ENCODE results near the gene SLC5A10.
"Not testable (repeated sequence)": the region's sequence is repeated elsewhere in the genome, so short reads cannot be mapped to it uniquely, and the experiment has no call there.

The SLC5A10 gene

DNA sequence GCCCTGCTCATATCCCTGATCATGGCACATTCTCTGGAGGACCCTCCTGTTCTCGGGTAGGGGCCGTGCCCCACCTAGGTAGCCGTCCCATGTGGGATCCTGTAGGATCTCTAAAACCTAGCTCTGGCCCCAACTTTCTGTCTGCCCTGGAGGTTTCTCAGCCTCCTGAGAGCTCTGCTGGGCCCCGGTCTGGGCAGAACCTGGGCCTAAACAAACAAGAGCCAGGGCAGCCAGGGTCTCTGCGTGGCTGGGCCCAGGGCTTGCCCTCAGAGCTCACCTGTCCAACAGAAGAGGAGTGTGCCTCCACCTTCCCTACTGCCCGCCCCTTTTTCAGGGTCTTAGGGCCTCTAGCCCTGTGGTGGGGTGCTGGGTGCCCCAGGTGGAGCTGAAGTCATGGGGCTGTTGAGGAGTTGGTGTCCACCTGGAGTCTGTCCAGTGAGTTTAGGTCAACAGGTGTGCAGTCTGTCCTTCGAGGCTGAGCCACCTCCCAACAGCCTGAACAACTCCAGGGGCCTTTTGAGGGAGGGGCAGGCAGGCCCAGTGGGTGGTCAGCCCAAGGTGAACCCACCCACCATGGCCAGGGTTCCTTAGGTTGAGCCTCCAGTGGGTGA lies 69.2 kb downstream of the SLC5A10 start:
- not testable (repeated sequence) for DNase-seq

DNA sequence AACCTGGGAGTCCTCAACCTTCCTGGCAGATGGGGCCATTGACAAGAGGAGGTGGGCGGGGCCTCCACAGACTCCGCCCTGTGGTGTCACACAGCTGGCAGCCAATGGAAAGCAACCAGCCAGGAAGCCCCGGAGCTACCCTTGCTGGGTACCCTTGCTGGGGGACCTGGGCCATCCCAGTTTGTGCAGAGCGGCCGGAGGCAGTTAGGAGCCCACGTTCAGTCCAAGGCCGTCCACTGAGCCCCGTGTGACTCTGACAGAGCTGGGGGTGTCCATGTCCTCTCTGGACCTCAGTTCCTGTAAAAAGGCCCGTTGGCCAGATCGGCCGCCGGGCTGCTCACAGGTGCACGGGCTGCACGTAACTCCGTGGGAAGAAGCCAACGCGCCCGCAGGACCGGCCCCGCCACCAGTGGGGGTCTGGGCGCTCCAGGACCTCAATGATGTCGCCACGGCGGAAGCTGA lies 69.7 kb downstream of the SLC5A10 start:
- no peak for DNase-seq

DNA sequence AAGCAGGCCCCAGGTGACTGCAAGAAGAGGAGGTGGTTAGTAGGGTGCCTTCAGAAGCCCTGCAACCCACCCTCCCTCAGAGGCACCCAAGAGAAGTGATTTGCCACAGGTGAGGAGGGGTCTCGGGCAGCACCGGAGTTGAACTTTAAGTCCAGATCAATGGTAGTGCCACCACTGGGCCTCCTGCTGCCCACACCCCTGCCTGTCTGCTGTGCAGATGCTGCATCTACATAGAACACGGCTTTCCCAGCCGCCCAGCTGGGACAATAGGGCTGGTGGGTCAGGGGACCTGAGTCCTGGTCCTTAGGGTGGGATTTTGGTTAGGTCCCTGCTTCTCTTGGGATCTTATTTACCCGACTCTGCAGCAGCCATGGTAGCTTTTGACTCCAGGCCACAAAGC lies 70.2 kb downstream of the SLC5A10 start:
- DNase-seq = no peak

GRCh38 chr17:19022747-19023146 lies 70.8 kb downstream of the SLC5A10 start:
- DNase-seq = no peak

GRCh38 chr17:19023209-19023999 lies 71.4 kb downstream of the SLC5A10 start:
- DNase-seq = no peak

- no peak for DNase-seq
Measured at GRCh38 chr17:19024101-19025078, 72.4 kb downstream of the SLC5A10 start.

GRCh38 chr17:19028671-19029070 lies 76.7 kb downstream of the SLC5A10 start:
- DNase-seq = not testable (repeated sequence)

- not testable (repeated sequence) for DNase-seq
Measured at GRCh38 chr17:19029740-19030139, 77.8 kb downstream of the SLC5A10 start.

- DNase-seq = not testable (repeated sequence)
Measured at GRCh38 chr17:19030771-19031449, 78.9 kb downstream of the SLC5A10 start.

GRCh38 chr17:19031729-19032128 lies 79.8 kb downstream of the SLC5A10 start:
- not testable (repeated sequence) for DNase-seq

DNA sequence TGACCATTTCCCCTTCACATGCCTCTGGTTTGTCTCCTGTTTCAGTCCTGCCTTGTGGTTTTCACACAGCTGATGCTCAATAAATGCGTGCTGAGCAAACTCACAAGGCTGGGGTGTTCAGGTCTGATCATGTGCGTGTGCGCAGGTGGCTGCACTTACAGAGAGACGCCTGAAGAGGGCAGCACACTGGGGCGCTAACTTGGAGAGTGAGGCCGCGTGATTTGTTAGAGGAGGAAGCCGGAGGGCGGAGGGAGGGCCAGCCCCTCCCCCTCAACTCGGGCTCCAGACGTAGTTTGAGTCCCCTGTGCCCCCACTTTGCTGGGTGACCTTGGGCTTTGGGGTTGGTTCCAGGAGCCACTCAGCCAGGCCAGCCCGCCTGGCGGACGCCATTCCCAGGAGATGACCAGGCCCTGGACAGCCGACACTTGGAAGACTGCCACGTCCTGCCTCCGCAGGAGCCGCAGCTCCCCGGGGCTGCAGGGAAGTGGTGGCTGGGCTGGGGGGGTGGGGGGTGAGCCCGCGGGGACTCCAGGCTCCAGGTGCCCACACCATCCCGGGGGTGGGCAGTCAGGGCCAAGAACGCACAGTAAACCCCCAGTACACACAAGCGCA lies 80.5 kb downstream of the SLC5A10 start:
- not testable (repeated sequence) for DNase-seq

DNA sequence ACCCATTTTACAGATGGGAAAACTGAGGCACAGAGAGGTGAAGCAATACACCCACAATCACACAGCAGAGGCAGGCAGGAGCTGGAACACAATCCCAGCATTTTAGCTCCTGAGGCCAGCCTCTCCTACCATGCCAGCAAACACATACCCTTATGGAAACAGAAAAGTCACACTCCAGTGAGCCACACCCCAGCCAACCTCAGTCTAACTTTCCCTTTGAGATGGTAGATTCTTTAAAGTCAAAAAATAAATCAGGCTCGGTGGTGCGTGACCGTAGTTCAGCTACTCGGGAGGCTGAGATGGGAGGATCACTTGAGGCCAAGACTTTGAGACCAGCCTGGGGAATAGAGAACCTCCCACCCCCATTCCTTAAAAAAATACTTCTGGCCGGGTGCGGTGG lies 84.2 kb downstream of the SLC5A10 start:
- DNase-seq = not testable (repeated sequence)

GRCh38 chr17:19037547-19037946 lies 85.6 kb downstream of the SLC5A10 start:
- DNase-seq = not testable (repeated sequence)

- not testable (repeated sequence) for DNase-seq
Measured at GRCh38 chr17:19038007-19038406, 86.0 kb downstream of the SLC5A10 start.

GRCh38 chr17:19038730-19039129 lies 86.8 kb downstream of the SLC5A10 start:
- not testable (repeated sequence) for DNase-seq

DNA sequence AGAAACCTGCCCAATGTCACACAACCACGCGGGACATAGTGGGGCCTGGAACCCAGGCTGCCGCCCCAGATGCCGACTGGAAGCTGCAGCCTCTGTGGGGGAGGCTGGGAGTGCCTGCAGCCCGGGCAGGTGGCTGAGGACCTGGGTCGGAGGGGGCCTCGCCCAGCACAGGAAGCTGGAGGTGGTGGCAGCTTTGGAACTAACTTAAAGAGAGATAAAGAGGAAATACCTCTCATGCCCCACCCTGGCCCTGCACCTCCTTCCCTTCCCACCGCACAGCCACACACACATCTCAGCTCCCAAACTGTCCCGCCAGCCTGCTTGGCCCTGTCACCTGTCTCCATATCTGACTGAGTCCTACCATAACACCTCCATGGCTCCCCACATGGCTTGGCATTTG lies 88.4 kb downstream of the SLC5A10 start:
- not testable (repeated sequence) for DNase-seq

DNA sequence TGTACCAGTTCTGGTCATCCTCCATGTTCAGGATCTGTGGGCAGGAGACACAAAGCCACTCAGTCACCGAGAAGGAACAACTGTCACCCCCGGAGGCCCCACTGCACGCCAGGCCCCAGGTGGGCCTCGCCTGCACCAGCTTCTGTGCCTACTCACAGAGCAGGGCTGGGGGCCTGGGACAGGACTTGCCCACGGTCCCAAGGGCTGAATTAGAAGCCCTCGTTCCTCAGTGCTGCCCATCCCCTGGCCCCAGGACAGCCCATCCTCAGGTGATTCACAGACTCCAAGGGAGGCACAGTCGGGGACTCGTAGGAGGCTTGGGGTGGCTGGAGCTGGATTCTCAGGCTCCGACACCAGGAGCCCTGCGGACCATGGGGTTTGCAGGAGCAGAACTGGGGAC lies 89.9 kb downstream of the SLC5A10 start:
- DNase-seq = not testable (repeated sequence)

DNA sequence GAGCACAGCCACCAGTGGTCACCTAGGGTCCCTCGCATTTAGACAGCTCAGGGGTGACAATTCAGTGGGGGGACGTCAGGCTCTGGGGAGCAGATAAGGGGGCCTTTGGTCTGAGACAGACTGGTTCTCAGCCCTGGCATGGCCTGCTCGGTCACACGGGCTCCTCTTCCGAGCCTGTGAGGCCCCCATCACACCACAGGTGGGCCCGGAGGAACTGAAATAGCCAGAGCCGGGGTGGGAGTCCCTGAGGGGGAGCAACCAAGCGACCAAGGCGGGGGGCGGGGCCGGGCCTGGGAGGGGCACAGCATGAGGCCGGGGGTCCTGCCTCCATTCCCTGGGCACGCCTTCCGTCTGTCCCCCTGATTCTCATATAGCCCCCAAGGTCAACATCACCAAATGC lies 90.4 kb downstream of the SLC5A10 start:
- DNase-seq = not testable (repeated sequence)

DNA sequence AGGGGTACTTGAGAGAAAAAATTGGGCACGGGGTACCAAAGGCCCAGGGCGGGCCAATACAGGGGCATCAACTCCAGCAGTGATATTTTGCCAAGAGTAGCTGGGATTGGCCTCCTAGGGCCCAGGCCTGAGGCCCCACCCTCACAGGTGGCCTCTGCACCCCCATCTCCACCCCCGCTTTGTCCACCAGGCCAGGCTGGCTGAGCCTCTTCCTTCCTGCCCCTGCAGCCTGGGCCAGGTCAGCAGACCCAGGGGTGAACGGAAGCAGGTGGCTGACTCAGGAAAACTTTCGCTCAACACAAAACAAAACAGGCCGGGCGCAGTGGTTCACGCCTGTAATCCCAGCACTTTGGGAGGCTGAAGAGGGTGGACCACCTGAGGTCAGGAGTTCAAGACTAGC lies 91.1 kb downstream of the SLC5A10 start:
- DNase-seq = not testable (repeated sequence)

- DNase-seq = not testable (repeated sequence)
Measured at GRCh38 chr17:19044643-19045042, 92.7 kb downstream of the SLC5A10 start.

GRCh38 chr17:19046782-19047375 lies 94.9 kb downstream of the SLC5A10 start, which contains the start of gene GRAP:
Gene GRAP (minus strand): TSS chr17:19046957. CDS start chr17:19046926, 31 bp downstream.
- not testable (repeated sequence) for DNase-seq
